ENCODE measurements around the gene RNF213.
A peak's percentile ranks its signal among the peaks of the same experiment; 100 is the strongest.

Gene RNF213

DNA sequence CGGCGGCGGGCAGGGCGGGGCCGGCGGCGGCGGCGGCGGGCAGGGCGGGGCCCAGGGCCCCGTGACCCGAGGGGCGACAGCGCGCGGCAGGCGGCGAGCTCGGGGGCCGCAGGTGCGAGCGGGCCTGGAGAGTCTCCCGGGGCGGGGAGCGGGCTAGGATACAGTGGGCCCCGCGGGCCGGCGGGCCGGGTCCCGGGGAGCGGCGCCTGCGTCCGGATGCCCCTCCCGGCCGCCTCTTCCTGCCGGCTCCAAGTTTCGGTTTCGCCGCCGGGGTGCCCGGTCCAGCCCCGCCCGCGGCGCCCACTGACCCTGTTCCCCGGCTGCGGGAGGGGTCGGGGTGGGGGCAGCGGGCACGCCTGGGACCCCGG is at the start of gene RNF213:
Gene RNF213, plus strand, starts transcription at position 62 of the 368 bp plus-strand sequence. CDS start 2,830 bp downstream, outside the sequence.
- peak; percentile 70 for DNase-seq

- DNase-seq = no peak
Measured at GRCh38 chr17:80212109-80212508, 48.5 kb upstream of the RNF213 start.

DNA sequence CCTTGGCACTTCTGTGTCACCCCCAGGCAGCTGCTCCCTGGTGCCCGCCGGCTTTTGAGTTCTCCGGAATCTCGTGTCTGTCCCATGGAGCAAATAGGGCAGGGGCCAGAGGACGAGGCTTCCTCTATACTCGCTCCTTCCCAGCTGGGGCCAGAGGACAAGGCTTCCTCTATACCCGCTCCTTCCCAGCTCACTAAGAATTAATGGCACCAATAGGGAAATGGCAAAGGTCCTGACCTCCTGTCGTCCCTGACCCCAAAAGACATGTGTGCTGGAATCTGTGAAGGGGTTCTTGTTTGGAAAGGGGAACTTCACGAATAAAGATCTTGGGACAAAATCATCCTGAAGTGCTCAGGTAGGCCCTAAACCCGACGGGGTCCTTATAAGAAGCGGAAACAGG is 48.1 kb upstream of the RNF213 start:
- no peak for DNase-seq

- no peak for DNase-seq
Measured at GRCh38 chr17:80212962-80213642, 47.5 kb upstream of the RNF213 start.

GRCh38 chr17:80213643-80213975 is 47.0 kb upstream of the RNF213 start:
- no peak for DNase-seq

DNA sequence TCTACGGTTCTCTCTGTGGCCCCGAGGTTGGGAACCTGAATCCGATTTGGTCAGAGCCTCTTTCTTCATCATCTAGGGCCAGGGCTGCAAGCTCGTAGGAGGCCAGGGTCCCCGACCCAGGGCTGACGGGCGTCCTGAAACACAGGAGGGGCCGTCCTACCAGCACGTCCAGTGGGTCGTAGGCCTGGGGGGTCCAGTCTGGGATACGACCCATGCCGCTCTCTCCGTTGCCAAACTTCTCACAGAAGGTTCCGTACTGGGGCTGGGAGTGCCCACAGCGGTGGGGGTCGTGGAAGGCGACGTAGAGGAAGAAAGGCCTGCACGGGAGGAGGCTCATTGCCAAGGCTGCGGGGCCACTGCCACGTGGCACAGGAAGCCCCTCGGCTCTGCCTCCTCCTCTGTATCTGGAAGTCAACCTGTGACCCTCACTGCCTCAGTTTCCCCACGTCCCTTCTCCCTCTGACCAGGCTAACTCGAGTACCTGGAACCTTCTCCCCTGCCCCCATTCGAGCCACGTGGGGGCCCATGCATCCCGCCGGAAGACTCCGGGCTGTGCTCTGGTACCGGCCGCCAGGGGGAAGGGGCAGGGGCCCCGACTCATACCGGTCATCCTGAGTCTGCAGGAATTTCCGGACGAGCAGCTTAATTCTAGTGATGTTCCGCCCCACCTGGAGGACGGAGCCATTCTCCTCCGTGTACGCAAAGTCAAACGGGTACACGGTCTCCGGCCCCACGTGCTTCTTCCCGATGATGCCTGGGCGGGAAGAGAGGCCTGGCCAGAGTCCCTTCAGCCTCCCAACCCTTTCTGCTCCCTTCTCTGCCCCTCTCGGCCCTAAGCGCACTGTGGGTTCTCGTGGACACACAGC is 46.4 kb upstream of the RNF213 start:
- DNase-seq = no peak

GRCh38 chr17:80214878-80215210 is 45.8 kb upstream of the RNF213 start:
- no peak for DNase-seq

- DNase-seq = no peak
Measured at GRCh38 chr17:80216473-80217456, 43.9 kb upstream of the RNF213 start.

DNA sequence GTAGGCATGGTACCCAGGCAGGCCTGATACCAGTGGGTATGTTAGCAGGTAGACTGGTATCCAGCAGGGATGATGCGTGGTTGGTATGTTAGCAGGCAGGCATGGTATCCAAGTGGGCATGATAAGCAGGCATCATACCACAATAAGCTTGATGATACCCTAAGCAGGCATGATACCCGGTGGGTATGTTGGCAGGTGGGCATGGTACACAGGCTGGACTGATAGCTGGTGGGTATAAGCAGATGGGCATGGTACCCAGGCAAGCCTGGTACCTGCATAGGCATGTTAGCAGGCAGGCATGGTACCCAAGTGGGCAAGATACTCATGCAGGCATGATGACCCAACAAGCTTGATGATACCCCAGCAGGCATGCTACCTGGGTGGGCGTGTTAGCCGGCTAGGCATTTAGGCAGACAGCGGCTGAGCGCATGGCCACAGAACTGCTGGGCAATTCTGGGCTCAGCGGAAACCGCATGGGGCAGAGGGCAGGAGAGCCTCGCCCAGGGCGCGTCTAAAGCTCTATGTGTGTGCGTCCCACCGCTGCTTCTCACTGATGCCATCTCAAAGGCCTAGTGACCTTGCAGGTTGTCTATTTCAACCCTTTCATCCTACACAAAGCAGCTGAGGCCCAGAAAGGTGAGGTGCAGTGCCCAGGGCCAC is 42.8 kb upstream of the RNF213 start:
- no peak for DNase-seq

- no peak for DNase-seq
Measured at GRCh38 chr17:80218391-80218790, 42.3 kb upstream of the RNF213 start.

DNA sequence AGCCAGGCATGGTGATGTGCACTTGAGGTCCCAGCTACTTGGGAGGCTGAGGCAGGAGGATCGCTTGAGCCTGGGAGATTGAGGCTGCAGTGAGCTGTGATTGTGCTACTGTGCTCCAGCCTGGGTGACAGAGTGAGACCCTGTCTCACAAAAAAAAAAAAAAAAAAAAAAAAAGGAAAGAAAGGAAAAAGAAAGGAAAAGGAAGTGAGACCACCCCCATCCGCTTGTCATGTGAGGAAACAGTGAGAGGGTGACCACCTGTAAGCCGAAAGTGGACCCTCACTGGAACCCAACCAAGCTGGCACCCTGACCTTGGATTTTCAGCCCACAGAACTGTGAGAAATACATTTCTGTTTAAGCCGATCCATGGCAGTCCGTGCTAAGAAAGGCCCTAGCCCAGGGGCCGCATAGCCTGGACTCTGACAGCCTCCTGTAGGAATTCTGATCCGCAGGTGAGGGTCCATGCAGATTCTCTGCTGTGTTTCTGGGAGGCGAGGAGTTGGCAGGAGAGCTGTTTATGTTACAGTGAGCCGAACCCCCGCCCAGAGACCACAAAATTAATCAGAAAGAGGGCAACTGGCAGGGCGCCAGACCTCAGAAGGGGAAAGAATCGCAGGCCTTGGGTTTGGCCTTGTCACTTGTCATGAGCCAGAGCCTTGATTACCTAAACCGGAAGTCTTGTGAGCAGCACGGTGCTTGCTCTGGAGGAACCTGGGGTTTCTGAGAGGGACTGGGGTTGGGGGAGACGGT is 41.5 kb upstream of the RNF213 start:
- peak; percentile 90 for DNase-seq

- no peak for DNase-seq
Measured at GRCh38 chr17:80219763-80220053, 40.9 kb upstream of the RNF213 start.

DNA sequence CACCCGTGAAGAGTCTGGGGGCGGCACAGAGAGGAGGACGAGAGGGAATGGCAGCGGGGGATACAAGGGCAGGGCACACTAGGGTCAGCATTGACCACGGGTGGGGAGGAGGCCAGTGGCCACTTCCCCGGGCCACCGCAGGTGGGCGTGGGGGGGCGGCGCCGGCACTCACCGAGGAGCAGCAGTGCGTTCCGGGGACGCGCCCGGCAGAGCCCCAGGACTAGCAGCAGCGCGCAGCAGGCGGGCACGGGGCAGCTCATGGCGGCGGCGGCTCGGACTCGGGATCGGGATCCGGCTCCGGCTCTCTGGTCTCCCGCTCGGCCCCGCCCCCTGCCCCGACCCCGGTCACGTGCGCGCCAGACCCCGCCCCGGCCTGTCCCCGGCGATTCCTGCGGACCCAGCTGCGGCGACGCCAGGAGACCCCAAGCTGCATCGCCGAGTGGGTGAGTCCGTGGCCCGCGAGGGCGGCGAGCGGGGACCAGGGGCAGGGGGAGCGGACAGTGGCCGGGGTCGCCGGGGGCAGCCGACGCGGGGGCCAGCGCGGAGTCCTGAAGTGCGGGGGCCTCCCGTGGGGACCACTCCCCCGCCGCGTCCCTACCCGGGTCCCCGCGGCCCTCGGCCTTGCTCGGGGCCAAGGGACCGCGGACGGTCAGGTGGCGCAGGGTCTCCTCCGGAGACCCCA is 40.5 kb upstream of the RNF213 start, which contains the start of the genes SGSH and SLC26A11:
Gene SGSH, minus strand, starts transcription at position 280 of the 682 bp plus-strand sequence. Its CDS starts 20 bp downstream, at position 260.
Gene SLC26A11, plus strand, starts transcription at position 374 of the 682 bp plus-strand sequence. CDS start 1,134 bp downstream, outside the sequence.
- peak; percentile 77 for DNase-seq

DNA sequence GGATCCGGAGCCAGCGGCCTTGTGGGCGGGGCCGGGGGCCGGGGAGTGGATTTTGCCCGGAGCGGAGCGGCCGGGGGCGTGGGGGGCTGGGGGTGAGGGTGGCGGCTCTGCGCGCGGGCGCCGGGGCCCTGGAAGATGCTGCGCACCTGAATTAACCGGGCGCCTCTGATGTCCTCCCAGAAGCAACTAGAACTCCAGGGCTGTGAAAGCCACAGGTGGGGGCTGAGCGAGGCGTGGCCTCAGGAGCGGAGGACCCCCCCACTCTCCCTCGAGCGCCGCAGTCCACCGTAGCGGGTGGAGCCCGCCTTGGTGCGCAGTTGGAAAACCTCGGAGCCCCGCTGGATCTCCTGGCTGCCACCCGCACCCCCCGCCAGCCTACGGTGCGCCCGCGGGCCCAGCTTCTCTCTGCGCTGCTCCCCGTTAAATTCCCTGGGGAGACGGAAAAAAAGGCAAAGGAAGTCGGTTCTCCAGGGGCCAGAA is 39.9 kb upstream of the RNF213 start:
- no peak for DNase-seq

DNA sequence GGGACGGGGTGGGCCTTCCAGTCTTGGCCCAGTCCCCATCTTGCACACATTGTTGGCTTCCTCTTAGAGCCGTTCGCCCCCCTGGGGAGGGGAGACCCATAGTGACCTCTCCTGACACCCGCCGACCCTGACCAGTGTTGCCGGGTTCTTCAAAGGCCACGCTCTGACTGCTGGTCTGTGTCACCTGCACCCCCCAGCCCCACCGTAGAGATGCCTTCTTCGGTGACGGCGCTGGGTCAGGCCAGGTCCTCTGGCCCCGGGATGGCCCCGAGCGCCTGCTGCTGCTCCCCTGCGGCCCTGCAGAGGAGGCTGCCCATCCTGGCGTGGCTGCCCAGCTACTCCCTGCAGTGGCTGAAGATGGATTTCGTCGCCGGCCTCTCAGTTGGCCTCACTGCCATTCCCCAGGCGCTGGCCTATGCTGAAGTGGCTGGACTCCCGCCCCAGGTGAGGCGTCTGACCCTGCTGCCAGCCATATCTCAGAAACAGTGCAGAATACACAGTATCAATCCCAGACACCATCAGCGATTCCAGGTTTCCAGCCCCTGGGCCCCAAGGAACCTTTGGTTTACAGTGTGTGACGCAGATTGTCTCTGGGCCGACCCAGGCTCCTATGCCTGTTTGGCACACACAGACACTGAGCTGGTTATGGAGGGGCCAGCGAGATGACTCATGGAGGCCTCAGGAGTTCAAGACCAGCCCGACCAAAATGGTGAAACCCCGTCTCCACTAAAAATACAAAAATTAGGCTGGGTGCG is 39.1 kb upstream of the RNF213 start:
- no peak for DNase-seq

DNA sequence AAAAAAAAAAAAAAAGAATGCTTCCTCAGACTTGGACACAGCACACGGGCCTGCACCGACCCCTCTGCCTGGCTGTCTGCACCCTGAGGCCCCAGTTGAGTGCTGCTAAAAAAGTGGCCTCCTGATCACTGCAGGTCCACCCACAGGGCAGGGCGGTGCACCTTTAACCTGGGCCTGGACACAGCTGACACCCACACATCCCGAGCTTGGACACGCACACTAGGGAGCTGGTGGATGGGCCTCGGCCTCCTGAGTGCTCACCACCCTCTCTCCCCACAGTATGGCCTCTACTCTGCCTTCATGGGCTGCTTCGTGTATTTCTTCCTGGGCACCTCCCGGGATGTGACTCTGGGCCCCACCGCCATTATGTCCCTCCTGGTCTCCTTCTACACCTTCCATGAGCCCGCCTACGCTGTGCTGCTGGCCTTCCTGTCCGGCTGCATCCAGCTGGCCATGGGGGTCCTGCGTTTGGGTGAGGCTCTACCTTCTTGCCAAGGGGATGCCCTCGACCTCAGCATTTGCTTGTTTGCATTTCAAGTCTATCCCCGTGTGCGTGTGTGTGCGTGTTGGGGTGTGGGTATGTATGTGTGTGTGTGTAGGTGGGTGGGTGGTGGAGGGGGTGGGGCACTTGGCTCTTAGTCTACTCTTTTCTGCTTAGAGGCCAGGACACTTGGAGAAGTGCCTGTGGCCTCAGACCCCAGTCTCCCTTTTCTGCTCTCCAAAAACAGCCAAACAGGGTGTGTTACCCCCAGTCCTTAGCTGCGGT is 38.1 kb upstream of the RNF213 start:
- DNase-seq = no peak

- no peak for DNase-seq
Measured at GRCh38 chr17:80223142-80223815, 37.4 kb upstream of the RNF213 start.

- DNase-seq = no peak
Measured at GRCh38 chr17:80223838-80224497, 36.7 kb upstream of the RNF213 start.
